Bronchial epithelial cell (primary cell): Measurements from ENCODE around the gene ADAMTS2. TPM values are rescaled to one million over a fixed set of nuclear protein-coding genes. Genes with fewer than 3 reads are reported as not detected.
A peak's percentile ranks its signal among the peaks of the same experiment; 100 is the strongest.

Source experiments
- DNase-seq: peaks from one replicate; pipeline ENCODE4 v3.0.0-alpha.2; 2010; ENCODE audit warnings: low read depth
- FAIRE-seq: peaks from 2 replicates; lab custom pipeline; 2011; peaks lifted over from hg19 to GRCh38; lab: Jason Lieb, UNC
- H3K27me3 ChIP-seq: 2 replicates; pipeline ENCODE4 v1.5.1; 2011; ENCODE audit warnings: low read length; ENCODE audit not compliant: control insufficient read depth, insufficient read depth
- H3K36me3 ChIP-seq: 2 replicates; pipeline ENCODE4 v1.5.1; 2011; ENCODE audit warnings: low read length; ENCODE audit not compliant: control insufficient read depth, insufficient read depth
- H3K4me3 ChIP-seq: 2 replicates; pipeline ENCODE4 v1.5.1; 2011; ENCODE audit warnings: mild to moderate bottlenecking, low read depth, low read length, control low read depth
- CTCF ChIP-seq: IDR thresholded peaks from 2 replicates; pipeline ENCODE4 v1.5.1; 2011; ENCODE audit warnings: mild to moderate bottlenecking, moderate library complexity, low read length, control low read depth, inconsistent platforms; ENCODE audit not compliant: insufficient read depth, severe bottlenecking
- total RNA-seq: library from RNA; depleted of rRNA; stranded (reverse); fragments of >200 nt; gene quantifications from 2 replicates; pipeline ENCODE4 v1.2.1, GENCODE V29; 2014

ADAMTS2 gene
- total RNA-seq, 1 donor from 2014 or later, result 0.26 TPM

GRCh38 chr5:179314606-179315355 is 30.5 kb downstream of the ADAMTS2 start:
- Histone ChIP-seq H3K36me3 (no peaks in the 10 kb centered on the region), H3K4me3 (no peak overlapping the region), H3K27me3 (no peaks in the 10 kb centered on the region)
- FAIRE-seq (peak; percentile 18), DNase-seq (no peak)
- no peak for TF ChIP-seq CTCF

GRCh38 chr5:179313849-179314521 is 31.3 kb downstream of the ADAMTS2 start:
- TF ChIP-seq CTCF, result no peak
- H3K36me3 ChIP-seq, result no peaks in the 10 kb centered on the region
- FAIRE-seq, result no peak
- DNase-seq, result no peak
- H3K4me3 ChIP-seq, result no peak overlapping the region
- H3K27me3 ChIP-seq, result no peaks in the 10 kb centered on the region

GRCh38 chr5:179312557-179313235 is 32.6 kb downstream of the ADAMTS2 start:
- FAIRE-seq (no peak), DNase-seq (no peak)
- no peaks in the 10 kb centered on the region for H3K27me3 ChIP-seq
- no peaks in the 10 kb centered on the region for H3K36me3 ChIP-seq
- no peak for TF ChIP-seq CTCF
- no peak overlapping the region for H3K4me3 ChIP-seq

- no peak overlapping the region for H3K4me3 ChIP-seq
- FAIRE-seq (no peak), DNase-seq (no peak)
Measured at GRCh38 chr5:179311581-179311980, 33.7 kb downstream of the ADAMTS2 start.

GRCh38 chr5:179311091-179311470 is 34.2 kb downstream of the ADAMTS2 start:
- FAIRE-seq, result no peak
- Histone ChIP-seq H3K27me3 (no peaks in the 10 kb centered on the region), H3K36me3 (no peaks in the 10 kb centered on the region), H3K4me3 (no peak overlapping the region)
- no peak for TF ChIP-seq CTCF
- DNase-seq, result no peak

More at GRCh38 chr5:179311581-179311980, 33.7 kb downstream of the ADAMTS2 start:
- H3K36me3 ChIP-seq, result no peaks in the 10 kb centered on the region
- H3K27me3 ChIP-seq, result no peaks in the 10 kb centered on the region
- TF ChIP-seq CTCF, result no peak
